T-helper 17 cell (primary cell): Measurements from ENCODE around the gene ADAMTS17. TPM values are rescaled to one million over a fixed set of nuclear protein-coding genes. Genes with fewer than 3 reads are reported as not detected.

Experiments used
- ATAC-seq: fragments of 150-1000 bp; cut with Tn5 transposase; 2 replicates; pipeline ENCODE4 v1.10.0; 2021; ENCODE audit warnings: mild to moderate bottlenecking, moderate library complexity
- DNase-seq, 3 donors: peaks; one replicate each; pipeline versions ENCODE4 v3.0.0 to v3.0.0-alpha.2; 2020 to 2021
- H3K9me3 ChIP-seq: one replicate; pipeline ENCODE4 v1.7.0; 2013; ENCODE audit warnings: low read length, mild to moderate bottlenecking; ENCODE audit not compliant: control insufficient read depth, poor library complexity, severe bottlenecking
- H3K27ac Mint-ChIP-seq: one replicate; pipeline ENCODE4 v1.8.0; 2022; ENCODE audit warnings: mild to moderate bottlenecking, moderate library complexity, mixed read lengths
- H3K27me3 Mint-ChIP-seq: one replicate; pipeline ENCODE4 v1.8.0; 2022; ENCODE audit warnings: mixed read lengths
- H3K36me3 Mint-ChIP-seq: one replicate; pipeline ENCODE4 v1.8.0; 2022; ENCODE audit warnings: low read depth, mixed read lengths
- H3K4me1 Mint-ChIP-seq: one replicate; pipeline ENCODE4 v1.8.0; 2022; ENCODE audit warnings: mild to moderate bottlenecking, mixed read lengths
- H3K4me3 Mint-ChIP-seq: one replicate; pipeline ENCODE4 v1.8.0; 2022; ENCODE audit warnings: mild to moderate bottlenecking, moderate library complexity, mixed read lengths
- total RNA-seq, 4 donors: library from RNA in 2 of 4; stranded (reverse) in 2 of 4; gene quantifications; one replicate each; pipeline ENCODE4 v1.2.3 and lab custom pipeline; 2022 to 2026

ADAMTS17 gene
- total RNA-seq, 2 donors from 2014 or later: 8.1 to 10.6 TPM

GRCh38 chr15:100253640-100254039, 88.1 kb downstream of the ADAMTS17 start:
- no peak overlapping the region for H3K27ac Mint-ChIP-seq
- DNase-seq (no peak), ATAC-seq (no peak)
- no peaks in the 10 kb centered on the region for H3K9me3 ChIP-seq
- H3K4me3 Mint-ChIP-seq: no peak overlapping the region
- no peaks in the 10 kb centered on the region for H3K4me1 Mint-ChIP-seq
- peaks cover 9% of the 10 kb centered on the region for H3K36me3 Mint-ChIP-seq
- no peaks in the 10 kb centered on the region for H3K27me3 Mint-ChIP-seq

DNA sequence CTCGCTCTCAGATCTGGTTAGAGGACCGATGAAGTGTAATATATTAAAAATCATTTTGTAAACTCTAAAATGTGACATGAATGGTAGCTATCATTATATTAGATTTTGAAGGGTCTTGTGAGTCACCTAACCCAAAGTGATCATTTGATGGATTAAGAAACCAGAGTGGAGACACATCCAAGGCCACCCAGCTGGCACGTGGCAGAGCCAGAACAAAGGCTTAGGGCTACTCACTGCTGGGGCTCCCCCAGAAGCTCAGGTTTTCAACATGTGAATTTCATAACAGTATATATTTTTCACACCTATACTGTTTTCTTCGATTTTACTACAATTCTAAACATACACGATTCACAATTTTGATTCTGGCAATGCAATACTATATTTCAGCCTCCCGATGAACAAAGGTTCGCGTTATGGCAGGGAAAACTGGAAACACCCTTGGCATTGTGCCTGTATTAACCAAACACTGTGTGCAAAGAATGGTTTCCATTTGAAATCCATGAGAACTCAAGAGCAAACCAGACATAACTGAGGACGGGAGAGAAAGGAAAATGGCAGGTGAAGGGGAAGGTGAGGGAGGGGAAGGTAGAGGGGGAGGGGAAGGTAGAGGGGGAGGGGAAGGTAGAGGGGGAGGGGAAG, 88.9 kb downstream of the ADAMTS17 start:
- Mint-ChIP-seq H3K27me3 (no peaks in the 10 kb centered on the region), H3K36me3 (peaks cover 7% of the 10 kb centered on the region), H3K4me1 (no peaks in the 10 kb centered on the region), H3K4me3 (no peak overlapping the region), H3K27ac (no peak overlapping the region)
- no peak for DNase-seq
- no peak for ATAC-seq
- no peaks in the 10 kb centered on the region for H3K9me3 ChIP-seq

GRCh38 chr15:100252359-100252758, 89.4 kb downstream of the ADAMTS17 start:
- DNase-seq (no peak), ATAC-seq (no peak)
- H3K4me3 Mint-ChIP-seq: no peak overlapping the region
- peaks cover 2% of the 10 kb centered on the region for H3K4me1 Mint-ChIP-seq
- H3K36me3 Mint-ChIP-seq: peaks cover 3% of the 10 kb centered on the region
- no peaks in the 10 kb centered on the region for H3K9me3 ChIP-seq
- H3K27me3 Mint-ChIP-seq: no peaks in the 10 kb centered on the region
- no peak overlapping the region for H3K27ac Mint-ChIP-seq

DNA sequence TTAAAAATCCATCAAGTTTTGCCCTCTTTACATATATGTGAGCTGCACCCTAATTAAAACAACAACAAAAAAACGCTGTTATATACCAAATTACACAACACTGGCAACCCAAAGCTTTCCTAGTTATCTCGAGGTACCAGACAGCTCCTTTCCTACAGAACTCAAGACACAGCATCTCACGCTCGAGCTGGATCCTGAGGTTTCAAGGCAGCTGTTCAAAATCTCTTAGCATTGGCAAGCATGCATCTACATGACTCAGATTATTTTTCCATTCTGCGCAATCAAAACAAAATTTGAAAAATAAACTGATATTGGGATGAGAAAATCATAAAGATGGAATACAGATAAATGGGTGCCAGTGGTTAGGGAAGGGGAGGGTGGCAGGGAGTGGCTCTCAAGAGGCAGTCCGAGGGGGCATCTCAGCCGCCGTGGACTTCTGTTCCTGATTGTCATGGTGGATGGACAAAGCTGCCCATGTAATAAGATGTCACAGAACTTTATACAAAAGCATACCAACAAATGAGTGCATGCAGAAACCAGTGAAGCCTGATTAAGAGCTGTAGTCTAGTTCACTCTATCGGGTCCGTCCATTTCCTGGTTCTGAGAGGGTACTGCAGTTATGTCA, 91.5 kb downstream of the ADAMTS17 start:
- H3K36me3 Mint-ChIP-seq: peaks cover 3% of the 10 kb centered on the region
- peaks cover 2% of the 10 kb centered on the region for H3K4me1 Mint-ChIP-seq
- no peaks in the 10 kb centered on the region for H3K9me3 ChIP-seq
- no peak for ATAC-seq
- no peak for DNase-seq
- H3K4me3 Mint-ChIP-seq: no peak overlapping the region
- no peaks in the 10 kb centered on the region for H3K27me3 Mint-ChIP-seq
- H3K27ac Mint-ChIP-seq: no peak overlapping the region

GRCh38 chr15:100249096-100249815, 92.5 kb downstream of the ADAMTS17 start:
- DNase-seq: no peak
- ATAC-seq: no peak
- Mint-ChIP-seq H3K27me3 (no peaks in the 10 kb centered on the region), H3K4me3 (no peak overlapping the region), H3K4me1 (peaks cover 2% of the 10 kb centered on the region), H3K27ac (no peak overlapping the region), H3K36me3 (peaks cover 3% of the 10 kb centered on the region)
- no peaks in the 10 kb centered on the region for H3K9me3 ChIP-seq

DNA sequence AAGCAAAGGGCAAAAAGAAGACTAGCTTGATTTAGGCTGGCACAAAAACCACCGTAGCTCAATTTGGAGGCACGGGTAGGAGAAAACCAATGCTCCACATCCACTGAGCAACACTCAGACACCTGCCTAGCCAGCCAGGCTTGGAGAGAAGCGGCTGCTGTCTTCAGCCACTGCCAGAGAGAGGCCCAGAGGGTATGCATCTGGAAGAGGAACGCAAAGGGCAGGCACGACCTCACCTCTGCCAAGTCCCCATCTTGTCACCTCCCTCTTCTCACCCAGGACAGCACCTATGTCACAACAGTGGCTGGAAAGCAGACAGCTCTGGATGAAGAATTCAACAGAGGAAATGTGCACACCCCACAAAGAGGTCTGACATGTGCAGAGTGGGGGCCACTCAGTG, 93.5 kb downstream of the ADAMTS17 start:
- H3K9me3 ChIP-seq: no peaks in the 10 kb centered on the region
- H3K4me1 Mint-ChIP-seq: peaks cover 2% of the 10 kb centered on the region
- H3K27me3 Mint-ChIP-seq: no peaks in the 10 kb centered on the region
- H3K36me3 Mint-ChIP-seq: peaks cover 3% of the 10 kb centered on the region
- DNase-seq (no peak), ATAC-seq (no peak)
- no peak overlapping the region for H3K4me3 Mint-ChIP-seq
- no peak overlapping the region for H3K27ac Mint-ChIP-seq

DNA sequence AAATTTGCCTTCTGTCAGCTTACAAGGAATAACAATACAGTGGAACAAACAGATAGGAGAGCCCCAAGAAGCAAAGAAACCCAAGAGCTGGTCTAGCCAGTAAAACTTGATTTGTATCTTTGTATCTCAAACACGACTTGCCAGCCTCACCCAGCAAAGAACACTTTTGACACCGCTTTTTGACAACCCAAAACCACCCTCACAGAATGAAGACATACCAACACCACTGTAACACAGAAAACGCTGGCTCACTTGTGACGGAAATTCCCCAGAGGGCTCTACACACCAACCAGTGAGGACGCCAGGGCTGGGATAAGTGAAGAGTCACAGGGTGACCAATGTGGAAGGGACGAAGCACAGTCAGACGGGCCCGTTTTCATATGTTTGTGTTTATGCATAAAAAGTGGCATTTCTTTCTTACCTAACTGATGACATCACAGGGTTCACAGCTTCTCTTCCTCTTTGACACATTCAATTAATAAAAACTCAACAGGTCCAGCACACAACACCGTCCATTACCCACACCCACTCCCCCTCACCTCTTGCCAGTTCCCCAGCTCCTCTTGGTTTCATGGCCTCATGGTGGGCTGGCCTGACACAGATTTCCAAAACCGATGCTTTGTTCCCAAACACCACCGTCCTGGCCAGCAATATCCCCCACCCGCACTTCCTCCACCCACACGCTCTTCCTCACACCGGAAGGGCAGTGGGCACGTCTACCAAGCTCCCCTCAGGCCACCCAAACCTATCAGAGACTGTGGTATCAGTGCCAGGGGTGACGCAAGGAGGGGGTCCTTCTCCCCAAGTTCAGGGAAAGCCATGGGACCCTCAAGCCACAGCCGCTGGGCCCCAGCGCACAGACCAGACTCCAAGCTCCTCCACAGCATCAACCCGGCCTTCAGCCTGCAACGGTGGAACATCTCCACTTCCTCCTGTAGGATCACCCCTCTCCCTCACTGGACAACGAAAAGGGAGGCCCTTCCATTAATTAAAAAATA, 94.2 kb downstream of the ADAMTS17 start:
- ATAC-seq: no peak
- Mint-ChIP-seq H3K4me3 (no peak overlapping the region), H3K36me3 (peaks cover 3% of the 10 kb centered on the region), H3K27ac (no peak overlapping the region), H3K4me1 (peaks cover 2% of the 10 kb centered on the region), H3K27me3 (no peaks in the 10 kb centered on the region)
- no peaks in the 10 kb centered on the region for H3K9me3 ChIP-seq
- DNase-seq: no peak

DNA sequence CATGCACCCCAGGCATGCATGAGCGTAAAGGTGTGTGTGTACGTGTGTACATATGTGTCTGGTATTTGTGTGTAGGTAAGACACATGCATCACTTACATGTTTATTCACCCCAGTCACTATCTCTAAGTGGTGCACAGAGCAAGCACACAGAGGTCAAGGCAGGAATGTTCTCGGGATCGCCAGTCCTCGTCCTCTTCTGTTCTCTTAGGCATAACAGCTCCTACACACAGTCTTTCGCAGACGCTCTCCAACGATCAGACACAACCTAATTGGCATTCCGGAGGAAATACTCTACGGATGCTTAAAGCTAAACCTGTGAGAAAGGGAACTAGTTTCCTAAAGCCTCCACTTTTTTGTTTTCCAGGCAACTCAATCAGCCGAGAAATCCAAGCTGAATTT, 95.9 kb downstream of the ADAMTS17 start:
- ATAC-seq (no peak), DNase-seq (no peak)
- H3K36me3 Mint-ChIP-seq: no peaks in the 10 kb centered on the region
- no peak overlapping the region for H3K27ac Mint-ChIP-seq
- no peaks in the 10 kb centered on the region for H3K9me3 ChIP-seq
- no peak overlapping the region for H3K4me3 Mint-ChIP-seq
- H3K27me3 Mint-ChIP-seq: no peaks in the 10 kb centered on the region
- H3K4me1 Mint-ChIP-seq: peaks cover 2% of the 10 kb centered on the region

DNA sequence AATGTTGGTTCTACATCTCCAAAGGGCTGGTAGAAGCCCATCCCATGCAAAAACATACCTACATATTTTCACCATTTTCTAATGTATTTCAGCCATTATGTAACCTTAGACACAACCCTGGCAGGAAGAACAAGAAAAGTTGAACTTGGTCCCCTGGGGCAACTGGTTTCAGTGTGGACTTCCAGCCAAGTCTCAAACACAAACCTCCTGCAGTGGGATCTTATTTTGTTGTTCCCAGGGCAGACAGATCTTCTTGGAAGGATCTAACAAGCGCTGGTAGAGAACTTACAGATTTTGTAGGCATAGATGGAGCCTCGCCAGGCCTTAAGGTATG, 96.3 kb downstream of the ADAMTS17 start:
- H3K36me3 Mint-ChIP-seq: no peaks in the 10 kb centered on the region
- no peaks in the 10 kb centered on the region for H3K27me3 Mint-ChIP-seq
- H3K4me1 Mint-ChIP-seq: peaks cover 2% of the 10 kb centered on the region
- ATAC-seq (no peak), DNase-seq (no peak)
- H3K4me3 Mint-ChIP-seq: no peak overlapping the region
- H3K9me3 ChIP-seq: no peaks in the 10 kb centered on the region
- H3K27ac Mint-ChIP-seq: no peak overlapping the region

GRCh38 chr15:100244796-100245486, 96.8 kb downstream of the ADAMTS17 start:
- DNase-seq: no peak
- ATAC-seq: no peak
- H3K4me1 Mint-ChIP-seq: peaks cover 2% of the 10 kb centered on the region
- no peak overlapping the region for H3K27ac Mint-ChIP-seq
- no peak overlapping the region for H3K4me3 Mint-ChIP-seq
- H3K9me3 ChIP-seq: no peaks in the 10 kb centered on the region
- H3K36me3 Mint-ChIP-seq: no peaks in the 10 kb centered on the region
- H3K27me3 Mint-ChIP-seq: no peaks in the 10 kb centered on the region

GRCh38 chr15:100242989-100243388, 98.8 kb downstream of the ADAMTS17 start:
- no peak for DNase-seq
- Mint-ChIP-seq H3K27me3 (no peaks in the 10 kb centered on the region), H3K4me3 (no peak overlapping the region), H3K36me3 (peaks cover 3% of the 10 kb centered on the region), H3K27ac (no peak overlapping the region), H3K4me1 (peaks cover 2% of the 10 kb centered on the region)
- H3K9me3 ChIP-seq: no peaks in the 10 kb centered on the region
- no peak for ATAC-seq

- no peaks in the 10 kb centered on the region for H3K4me1 Mint-ChIP-seq
- no peaks in the 10 kb centered on the region for H3K27me3 Mint-ChIP-seq
- H3K27ac Mint-ChIP-seq: no peak overlapping the region
- H3K36me3 Mint-ChIP-seq: peaks cover 3% of the 10 kb centered on the region
- DNase-seq (no peak), ATAC-seq (no peak)
- no peaks in the 10 kb centered on the region for H3K9me3 ChIP-seq
- H3K4me3 Mint-ChIP-seq: no peak overlapping the region
These were observed 99.9 kb downstream of the ADAMTS17 start for GRCh38 chr15:100241572-100242482.
